Stimulated activated CD8-positive, alpha-beta memory T cell treated with anti-CD3 and anti-CD28 coated beads, Interleukin-7, amount 100 ng/mL, for 1 hour (primary cell): Measurements from ENCODE around the gene RAD51B.
"Not testable (repeated sequence)": the region's sequence is repeated elsewhere in the genome, so short reads cannot be mapped to it uniquely, and the experiment has no call there.

ENCODE experiments used
- DNase-seq, 2 donors: peaks; one replicate each; pipeline ENCODE4 v3.0.0-alpha.2; 2020; ENCODE audit warnings: low read depth in 2 of 2

RAD51B gene

DNA sequence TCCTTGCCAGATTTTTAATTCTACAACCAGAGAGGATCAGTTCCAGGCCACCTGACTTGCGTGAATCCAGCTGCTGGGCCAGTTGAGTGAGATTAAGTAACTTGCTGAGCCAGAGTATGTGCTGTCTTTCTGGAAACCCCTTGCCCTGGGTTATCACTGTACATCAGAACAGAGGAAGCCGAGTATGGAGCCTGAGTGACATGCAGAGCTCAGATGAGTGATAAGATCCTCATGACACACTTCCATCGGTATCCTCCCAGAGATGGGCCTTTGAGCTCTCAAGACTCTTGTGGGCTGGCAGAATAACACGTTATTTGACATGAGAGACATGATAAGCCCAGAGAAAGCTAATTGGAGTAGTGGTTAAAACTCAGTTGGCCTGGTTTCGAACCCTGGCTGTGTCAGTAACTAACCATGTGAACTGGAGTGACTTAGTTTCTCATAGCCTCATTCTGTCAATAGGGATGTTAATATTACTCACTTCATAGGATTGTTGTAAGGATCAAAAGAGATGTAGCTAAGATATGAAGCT, 585.1 kb downstream of the RAD51B start:
- DNase-seq: no peak

DNA sequence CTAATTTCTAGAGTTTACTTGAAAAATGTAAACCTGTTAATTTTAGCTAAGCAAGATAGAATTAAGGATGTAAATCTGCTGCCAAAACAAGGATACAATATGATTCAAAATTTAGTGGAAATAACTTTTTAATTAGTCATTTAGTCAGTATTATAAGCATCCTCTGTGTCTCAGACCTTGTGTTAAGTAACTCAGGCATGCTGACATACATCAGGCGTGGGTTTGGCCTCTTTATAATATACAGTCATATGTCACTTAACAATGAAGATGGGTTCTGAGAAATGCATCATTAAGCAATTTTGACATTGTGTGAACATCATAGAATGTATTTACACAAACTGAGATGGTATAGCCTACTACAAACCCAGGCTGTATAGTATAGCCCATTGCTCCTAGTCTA, 586.4 kb downstream of the RAD51B start:
- DNase-seq: no peak

DNA sequence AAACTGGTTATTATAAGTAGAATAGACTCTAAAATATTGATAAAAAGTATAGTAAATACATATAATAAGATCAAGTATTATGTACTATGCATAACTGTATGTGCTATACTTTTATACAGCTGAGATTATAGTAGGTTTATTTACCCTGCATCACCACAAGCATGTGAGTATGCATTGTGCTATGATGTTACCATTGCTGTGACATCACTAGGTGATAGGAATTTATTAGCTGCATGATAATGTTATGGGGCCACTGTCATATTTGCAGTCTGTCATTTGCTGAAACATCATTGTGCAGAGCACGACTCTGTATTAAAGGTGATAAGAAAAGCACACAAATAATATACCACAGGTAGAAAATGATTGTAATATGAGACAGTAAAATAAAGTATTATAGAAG, 587.7 kb downstream of the RAD51B start:
- DNase-seq: no peak

DNA sequence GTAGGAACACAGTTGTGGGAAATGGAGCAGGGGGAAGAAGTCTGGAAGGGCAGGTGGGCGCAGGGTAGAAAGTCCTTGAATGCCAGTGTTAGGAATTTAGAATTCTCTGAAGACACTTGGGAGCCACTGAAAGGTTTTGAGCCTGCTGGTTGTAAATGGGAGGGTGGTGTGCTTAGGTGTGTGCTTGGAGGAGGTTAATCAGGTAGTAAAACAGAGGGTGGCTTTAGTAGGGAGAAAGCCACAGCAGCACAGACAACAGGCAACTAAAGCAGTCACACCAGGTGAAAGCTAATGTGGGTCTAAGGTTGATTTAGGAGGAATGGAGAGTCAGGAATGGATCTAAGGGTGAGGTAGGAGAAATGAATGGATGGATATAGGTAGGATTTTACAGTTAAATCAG, 588.2 kb downstream of the RAD51B start:
- DNase-seq: no peak

GRCh38 chr14:68408680-68409079, 589.1 kb downstream of the RAD51B start:
- no peak for DNase-seq

DNA sequence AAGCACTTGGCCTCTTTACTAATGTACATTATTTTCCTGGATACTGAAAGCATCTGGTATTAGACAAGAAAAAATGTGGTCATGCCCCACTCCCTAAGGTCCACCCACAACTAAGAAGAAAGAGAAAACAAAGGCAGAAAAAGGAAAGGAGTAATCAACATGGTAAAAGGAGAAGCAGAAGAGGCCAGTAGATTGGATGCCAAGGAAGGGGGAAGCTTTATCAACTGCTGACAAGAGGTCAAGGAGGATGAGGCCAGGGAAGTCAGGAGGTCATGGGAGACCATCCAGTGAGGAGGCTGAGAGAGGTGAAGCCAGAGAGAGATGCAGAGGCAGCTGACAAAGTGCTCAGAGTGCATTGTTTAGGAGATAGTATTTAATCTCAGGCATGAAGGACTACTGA, 589.8 kb downstream of the RAD51B start:
- no peak for DNase-seq

- no peak for DNase-seq
These were observed 593.2 kb downstream of the RAD51B start for GRCh38 chr14:68412505-68413465.

DNA sequence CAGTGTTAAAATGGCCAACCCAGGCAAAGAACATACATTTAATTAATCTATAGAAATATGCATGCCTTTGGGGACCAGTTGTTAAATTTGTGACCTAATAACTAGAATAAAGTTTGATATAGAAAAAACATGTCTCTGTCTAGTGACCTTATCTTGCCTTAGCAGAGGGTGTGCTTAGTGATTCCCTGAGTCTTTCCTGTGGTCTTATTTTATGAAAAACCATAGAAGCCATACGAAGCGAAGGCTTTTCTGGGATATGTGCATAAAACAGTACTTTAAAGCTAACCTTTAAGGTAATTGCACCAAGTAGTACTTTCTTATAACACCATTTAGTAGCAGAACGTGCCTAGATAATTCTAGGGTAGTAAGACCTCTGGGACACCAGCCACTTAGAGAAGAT, 593.9 kb downstream of the RAD51B start:
- no peak for DNase-seq

DNA sequence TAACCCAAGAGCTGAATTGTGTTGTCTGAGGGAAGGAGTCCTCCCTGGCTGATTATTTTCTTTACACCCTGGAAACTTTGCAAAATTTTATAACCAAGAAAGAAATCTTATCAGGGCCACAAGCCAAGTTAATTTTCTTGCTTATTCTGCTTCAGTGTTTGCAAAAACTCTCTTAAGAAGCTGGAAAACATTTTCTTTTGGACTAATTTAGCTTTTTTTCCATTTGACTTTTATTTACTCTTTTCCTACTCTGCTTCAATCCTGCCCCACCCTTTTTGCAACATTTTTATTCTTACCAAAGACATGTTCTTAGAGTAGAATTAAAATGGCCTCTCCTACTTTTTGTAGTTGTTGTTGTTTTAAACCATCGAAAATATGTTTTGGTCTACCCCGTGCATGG, 594.5 kb downstream of the RAD51B start:
- DNase-seq: no peak

DNA sequence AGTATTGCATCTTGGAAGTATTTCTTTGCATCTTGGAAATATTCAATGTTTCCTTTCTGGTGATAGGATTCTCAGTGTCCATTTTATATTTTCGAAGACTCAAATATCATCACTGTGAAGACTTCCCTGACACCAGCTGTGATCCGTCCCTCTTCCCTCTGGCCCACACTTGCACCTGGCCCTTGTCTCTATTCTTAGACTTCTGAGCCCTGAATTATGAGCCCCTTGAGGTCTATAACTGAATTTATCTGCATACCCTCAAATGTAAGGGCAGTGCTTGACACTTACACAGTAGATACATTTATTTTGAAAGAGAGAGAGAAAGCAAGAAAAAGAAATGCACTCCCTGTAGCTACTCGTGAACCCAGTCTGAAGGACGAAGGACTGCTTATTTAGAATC, 596.6 kb downstream of the RAD51B start:
- no peak for DNase-seq

GRCh38 chr14:68417009-68417650, 597.6 kb downstream of the RAD51B start:
- DNase-seq: no peak

GRCh38 chr14:68418174-68419118, 598.9 kb downstream of the RAD51B start:
- no peak for DNase-seq

- no peak for DNase-seq
These were observed 600.8 kb downstream of the RAD51B start for GRCh38 chr14:68420350-68420749.

DNA sequence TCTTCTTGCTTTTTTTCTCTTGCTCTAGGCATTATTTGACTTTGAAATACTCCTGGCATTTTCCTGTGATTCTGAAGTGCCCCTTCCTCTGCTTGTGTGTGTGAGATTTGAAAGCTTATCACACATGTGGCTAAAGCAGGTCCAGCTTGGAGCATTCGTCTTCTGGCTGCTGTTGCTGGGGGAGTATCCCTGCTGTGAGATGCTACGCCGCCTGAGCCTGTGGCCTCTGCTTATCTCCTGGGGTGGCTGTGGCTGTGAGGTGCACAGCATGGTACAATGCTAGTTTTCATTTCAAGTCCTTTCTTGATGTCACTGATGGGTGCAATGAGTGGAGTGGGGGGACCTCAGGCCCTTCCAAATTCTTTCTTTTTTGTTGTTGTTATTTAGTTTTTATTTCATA, 601.5 kb downstream of the RAD51B start:
- no peak for DNase-seq

- no peak for DNase-seq
These were observed 604.1 kb downstream of the RAD51B start for GRCh38 chr14:68423686-68424085.

DNA sequence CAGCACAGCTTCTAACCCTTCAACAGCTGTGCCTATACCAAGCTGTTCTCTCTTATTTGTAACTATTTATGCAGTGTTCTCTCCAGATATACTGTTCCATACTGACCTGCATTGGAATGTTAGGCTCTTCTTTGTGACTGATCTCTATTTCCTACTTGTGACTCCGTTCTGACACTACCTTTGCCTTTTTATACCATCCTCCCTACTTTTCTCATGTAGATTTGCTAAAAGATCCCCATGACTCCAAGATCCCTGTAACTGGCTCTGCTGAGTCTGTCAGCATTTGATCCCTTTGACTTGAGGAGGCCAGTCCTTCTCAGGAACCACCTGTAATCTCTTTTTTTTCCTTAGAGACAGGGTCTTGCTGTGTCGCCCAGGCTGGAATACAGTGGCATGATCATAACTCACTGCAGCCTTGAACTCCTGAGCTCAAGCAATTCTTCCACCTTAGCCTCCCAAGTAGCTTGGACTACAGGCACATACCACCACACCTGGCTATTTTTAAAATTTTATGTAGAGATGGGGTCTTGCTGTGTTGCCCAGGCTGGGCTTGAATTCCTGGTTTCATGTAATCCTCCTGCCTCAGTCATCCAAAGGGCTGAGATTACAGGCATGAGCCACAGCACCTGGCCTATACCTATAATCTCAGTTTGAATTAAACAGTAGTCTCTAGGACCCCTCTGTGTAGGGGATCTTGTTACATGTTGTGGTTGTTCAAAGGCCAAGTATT, 605.0 kb downstream of the RAD51B start:
- no peak for DNase-seq

DNA sequence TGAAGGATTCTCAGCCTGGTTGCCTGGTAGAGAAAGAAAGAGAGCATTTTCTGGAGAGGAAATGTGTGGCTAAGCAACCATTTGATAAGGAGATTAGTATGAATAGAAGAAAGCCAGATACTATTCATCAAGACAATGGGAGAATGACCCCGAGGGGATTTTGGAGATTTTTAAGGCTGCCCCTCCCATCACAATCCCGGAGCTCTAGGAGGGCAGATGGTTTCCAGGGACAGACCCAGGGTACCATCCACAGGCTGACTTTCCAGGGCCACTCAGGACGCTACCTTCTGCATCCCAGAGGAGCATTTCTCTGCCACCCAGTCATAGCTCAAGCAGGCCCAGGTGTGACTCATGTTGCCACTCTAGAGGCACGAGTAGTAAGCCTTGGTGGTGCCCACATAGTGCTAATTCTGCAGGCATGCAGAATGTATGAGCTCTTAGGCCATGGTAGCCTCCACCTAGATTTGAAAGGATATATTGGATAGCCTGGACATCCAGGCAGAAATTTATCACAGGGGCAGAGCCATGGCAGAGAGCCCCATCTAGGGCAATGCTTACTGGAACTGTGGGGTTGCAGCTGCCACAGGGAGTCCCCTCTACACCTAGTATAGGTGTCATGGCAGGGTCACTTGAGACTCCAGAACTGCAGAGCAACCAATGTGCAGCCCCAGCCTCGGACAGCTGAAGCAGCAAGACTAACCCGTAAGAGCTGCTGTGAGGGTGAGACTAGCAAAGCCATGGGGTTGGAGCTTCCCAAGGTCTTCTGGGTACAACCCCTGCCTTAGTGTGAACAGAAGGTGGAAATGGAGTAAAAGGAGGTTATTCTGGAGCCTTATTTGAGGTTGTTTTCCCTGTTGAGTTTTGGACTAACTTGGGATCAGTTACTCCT, 607.3 kb downstream of the RAD51B start:
- no peak for DNase-seq

- DNase-seq: no peak
These were observed 607.9 kb downstream of the RAD51B start for GRCh38 chr14:68427550-68427890.

- not testable (repeated sequence) for DNase-seq
These were observed 609.3 kb downstream of the RAD51B start for GRCh38 chr14:68428900-68429299.

DNA sequence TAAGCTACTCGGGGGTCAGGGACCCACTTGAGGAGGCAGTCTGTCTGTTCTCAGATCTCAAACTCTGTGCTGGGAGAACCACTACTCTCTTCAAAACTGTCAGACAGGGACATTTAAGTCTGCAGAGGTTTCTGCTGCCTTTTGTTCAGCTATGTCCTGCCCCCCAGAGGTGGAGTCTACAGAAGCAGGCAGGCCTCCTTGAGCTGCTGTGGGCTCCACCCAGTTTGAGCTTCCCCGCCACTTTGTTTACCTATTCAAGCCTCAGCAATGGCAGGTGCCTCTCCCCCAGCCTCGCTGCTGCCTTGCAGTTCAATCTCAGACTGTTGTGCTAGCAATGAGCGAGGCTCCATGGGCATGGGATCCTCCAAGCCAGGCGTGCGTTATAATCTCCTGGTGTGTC, 614.6 kb downstream of the RAD51B start:
- DNase-seq: not testable (repeated sequence)
